ENCODE results near the gene EXOC4.
A peak's percentile ranks its signal among the peaks of the same experiment; 100 is the strongest.

EXOC4 gene

GRCh38 chr7:133520248-133520647 is 267.4 kb downstream of the EXOC4 start:
- TF ChIP-seq, protein P1, sequence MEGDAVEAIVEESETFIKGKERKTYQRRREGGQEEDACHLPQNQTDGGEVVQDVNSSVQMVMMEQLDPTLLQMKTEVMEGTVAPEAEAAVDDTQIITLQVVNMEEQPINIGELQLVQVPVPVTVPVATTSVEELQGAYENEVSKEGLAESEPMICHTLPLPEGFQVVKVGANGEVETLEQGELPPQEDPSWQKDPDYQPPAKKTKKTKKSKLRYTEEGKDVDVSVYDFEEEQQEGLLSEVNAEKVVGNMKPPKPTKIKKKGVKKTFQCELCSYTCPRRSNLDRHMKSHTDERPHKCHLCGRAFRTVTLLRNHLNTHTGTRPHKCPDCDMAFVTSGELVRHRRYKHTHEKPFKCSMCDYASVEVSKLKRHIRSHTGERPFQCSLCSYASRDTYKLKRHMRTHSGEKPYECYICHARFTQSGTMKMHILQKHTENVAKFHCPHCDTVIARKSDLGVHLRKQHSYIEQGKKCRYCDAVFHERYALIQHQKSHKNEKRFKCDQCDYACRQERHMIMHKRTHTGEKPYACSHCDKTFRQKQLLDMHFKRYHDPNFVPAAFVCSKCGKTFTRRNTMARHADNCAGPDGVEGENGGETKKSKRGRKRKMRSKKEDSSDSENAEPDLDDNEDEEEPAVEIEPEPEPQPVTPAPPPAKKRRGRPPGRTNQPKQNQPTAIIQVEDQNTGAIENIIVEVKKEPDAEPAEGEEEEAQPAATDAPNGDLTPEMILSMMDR (IDR thresholded peaks at IDR 0.05; ENCODE audit: low read depth, low read length, missing control alignments), result no peak
- in situ Hi-C loops (cut with HindIII; ENCODE audit: low sequenced_read_pairs), result no loop called here
- DNase-seq (ENCODE audit: low read depth), result no peak
- no peak overlapping the region for H3K4me3 ChIP-seq (ENCODE audit: low read depth, low read length)

- no peak for DNase-seq (ENCODE audit: low read depth)
- in situ Hi-C loops (cut with HindIII; ENCODE audit: low sequenced_read_pairs), result no loop called here
- TF ChIP-seq, protein P1 (IDR thresholded peaks at IDR 0.05; ENCODE audit: low read depth, low read length, missing control alignments), result no peak
- H3K4me3 ChIP-seq (ENCODE audit: low read depth, low read length), result no peak overlapping the region
Observed at GRCh38 chr7:133522501-133522900, 269.6 kb downstream of the EXOC4 start.

GRCh38 chr7:133528796-133529195 is 275.9 kb downstream of the EXOC4 start:
- no peak for DNase-seq (ENCODE audit: low read depth)
- TF ChIP-seq, protein P1 (IDR thresholded peaks at IDR 0.05; ENCODE audit: low read depth, low read length, missing control alignments), result no peak
- in situ Hi-C loops (cut with HindIII; ENCODE audit: low sequenced_read_pairs), result no loop called here
- H3K4me3 ChIP-seq (ENCODE audit: low read depth, low read length), result no peak overlapping the region

DNA sequence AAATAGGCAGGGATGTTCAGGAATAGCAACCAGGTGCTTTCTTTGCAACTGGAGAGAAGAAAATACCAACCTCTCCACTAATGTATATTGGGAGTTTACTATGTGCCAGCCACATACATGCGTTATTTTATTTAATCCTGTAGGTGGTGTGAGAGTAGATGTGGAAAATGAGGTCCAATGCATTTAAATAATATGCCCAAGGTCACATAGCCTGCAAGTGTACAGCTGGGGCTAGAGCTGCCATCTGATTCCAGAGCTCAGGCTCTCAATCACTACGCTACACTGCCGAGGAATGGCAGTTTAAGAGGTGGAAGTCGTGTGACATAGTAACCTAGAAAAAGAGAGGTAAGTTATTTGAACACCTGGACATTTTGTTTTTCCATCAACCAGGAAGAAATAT is 277.0 kb downstream of the EXOC4 start:
- H3K4me3 ChIP-seq (ENCODE audit: low read depth, low read length), result no peak overlapping the region
- no peak for DNase-seq (ENCODE audit: low read depth)
- in situ Hi-C loops (cut with HindIII; ENCODE audit: low sequenced_read_pairs), result no loop called here
- TF ChIP-seq, protein P1 (IDR thresholded peaks at IDR 0.05; ENCODE audit: low read depth, low read length, missing control alignments), result no peak

DNA sequence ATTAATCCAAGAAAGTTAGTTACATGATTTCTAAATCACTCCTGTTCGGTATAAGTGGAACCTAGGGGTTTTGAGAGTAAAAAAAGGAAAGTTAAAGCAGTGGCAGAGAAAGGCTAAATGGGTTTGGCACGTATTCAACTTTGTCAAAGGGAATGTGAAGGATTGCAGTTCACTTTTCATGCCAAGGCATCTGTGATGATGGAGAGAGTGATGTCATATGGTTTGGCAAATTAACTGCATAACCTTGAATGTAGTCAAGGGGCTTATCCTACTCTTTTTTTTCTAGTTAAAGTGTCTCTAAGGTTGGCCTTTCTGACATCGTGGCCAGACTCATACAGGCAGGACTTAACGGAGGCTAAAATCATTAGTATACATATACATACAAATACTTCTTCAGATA is 277.8 kb downstream of the EXOC4 start:
- in situ Hi-C loops (cut with HindIII; ENCODE audit: low sequenced_read_pairs), result no loop called here
- DNase-seq (ENCODE audit: low read depth), result peak; percentile 91
- TF ChIP-seq, protein P1 (IDR thresholded peaks at IDR 0.05; ENCODE audit: low read depth, low read length, missing control alignments), result no peak
- no peak overlapping the region for H3K4me3 ChIP-seq (ENCODE audit: low read depth, low read length)

GRCh38 chr7:133534816-133535215 is 281.9 kb downstream of the EXOC4 start:
- TF ChIP-seq, protein P1 (IDR thresholded peaks at IDR 0.05; ENCODE audit: low read depth, low read length, missing control alignments), result no peak
- no peak for DNase-seq (ENCODE audit: low read depth)
- H3K4me3 ChIP-seq (ENCODE audit: low read depth, low read length), result no peak overlapping the region
- in situ Hi-C loops (cut with HindIII; ENCODE audit: low sequenced_read_pairs), result no loop called here

DNA sequence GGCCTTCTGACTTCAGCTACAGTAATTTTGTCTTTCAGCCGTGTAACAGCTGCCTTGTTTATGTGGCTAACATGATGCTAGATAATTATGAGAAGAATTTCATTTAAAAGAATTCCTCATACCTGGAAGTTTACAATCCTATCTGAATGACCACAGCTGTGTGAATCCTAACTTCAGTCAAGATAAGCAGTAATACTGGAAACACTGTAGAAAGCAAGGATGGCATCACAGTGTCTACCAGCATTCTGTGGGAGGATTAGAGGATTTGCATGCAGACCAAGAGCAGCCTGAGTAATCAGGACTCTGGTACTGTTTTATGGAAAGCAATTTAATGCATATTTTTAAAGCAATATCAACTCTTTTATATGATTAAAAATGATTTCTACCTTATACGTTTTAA is 282.4 kb downstream of the EXOC4 start:
- no peak overlapping the region for H3K4me3 ChIP-seq (ENCODE audit: low read depth, low read length)
- DNase-seq (ENCODE audit: low read depth), result no peak
- in situ Hi-C loops (cut with HindIII; ENCODE audit: low sequenced_read_pairs), result no loop called here
- TF ChIP-seq, protein P1 (IDR thresholded peaks at IDR 0.05; ENCODE audit: low read depth, low read length, missing control alignments), result no peak

Data from astrocyte of the cerebellum (primary cell).